Stimulated activated CD4-positive, alpha-beta T cell treated with anti-CD3 and anti-CD28 coated beads, TNF-alpha, amount 100 ng/mL, for 24 hours (primary cell): Measurements from ENCODE around the gene ZCCHC14.
"Not testable (repeated sequence)": the region's sequence is repeated elsewhere in the genome, so short reads cannot be mapped to it uniquely, and the experiment has no call there.

Experiments
- DNase-seq, 3 experiments: peaks; one replicate each; pipeline ENCODE4 v3.0.0-alpha.2; 2020; ENCODE audit warnings: low read depth in 3 of 3

ZCCHC14 gene

DNA sequence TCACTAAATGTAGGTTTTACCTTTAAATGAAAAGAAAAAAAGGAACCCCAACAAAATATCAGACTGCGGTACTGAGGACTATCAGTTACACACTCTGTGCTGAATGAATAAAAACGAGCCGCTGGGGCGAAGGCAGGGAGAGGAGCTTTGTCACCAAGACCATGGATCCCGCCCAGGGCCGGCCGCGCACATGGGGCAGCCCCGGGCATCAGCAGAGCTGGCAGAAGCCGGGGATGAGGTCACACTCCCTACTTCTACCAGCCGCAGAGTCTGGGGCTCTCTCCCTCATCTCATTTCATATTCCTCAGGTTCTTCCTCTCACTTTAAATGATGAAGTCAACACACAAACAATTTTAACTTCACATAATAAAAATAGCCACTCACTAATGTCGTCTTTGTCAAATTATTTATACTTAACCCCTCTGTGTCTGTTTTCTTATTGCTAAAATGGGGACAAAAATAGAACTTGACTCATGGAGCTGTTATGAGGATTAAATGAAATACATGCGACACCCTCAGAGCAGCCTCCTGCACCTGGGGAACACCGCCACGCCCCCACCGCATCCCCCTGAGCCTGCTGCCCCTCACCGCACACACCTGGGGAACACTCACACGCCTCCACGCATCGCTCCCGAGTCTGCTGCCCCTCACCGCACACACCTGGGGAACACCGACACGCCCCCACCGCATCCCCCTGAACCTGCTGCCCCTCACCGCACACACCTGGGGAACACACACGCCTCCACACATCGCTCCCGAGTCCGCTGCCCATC is 15.4 kb downstream of the ZCCHC14 start:
- not testable (repeated sequence) for DNase-seq

DNA sequence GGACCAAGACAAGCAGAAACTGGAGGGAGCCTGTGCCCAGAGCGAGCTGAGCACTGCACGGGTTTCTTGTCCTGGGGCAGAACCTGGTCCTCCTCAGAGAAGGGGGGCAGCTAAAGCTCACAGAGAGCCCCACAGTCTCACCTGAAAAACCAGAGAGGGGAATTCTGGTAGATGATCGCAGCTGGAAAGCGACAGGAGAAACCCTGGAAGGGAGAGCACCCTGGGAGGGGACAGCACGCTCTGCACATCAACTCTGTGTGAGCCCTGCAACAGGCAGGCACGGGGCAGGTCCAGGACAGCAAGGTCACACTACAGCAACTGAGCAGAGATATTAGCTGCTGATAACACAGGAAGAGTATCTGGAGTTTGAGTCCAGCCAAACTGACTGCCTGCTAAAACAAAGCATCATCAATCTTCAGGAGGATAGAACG is 18.2 kb downstream of the ZCCHC14 start:
- no peak for DNase-seq

DNA sequence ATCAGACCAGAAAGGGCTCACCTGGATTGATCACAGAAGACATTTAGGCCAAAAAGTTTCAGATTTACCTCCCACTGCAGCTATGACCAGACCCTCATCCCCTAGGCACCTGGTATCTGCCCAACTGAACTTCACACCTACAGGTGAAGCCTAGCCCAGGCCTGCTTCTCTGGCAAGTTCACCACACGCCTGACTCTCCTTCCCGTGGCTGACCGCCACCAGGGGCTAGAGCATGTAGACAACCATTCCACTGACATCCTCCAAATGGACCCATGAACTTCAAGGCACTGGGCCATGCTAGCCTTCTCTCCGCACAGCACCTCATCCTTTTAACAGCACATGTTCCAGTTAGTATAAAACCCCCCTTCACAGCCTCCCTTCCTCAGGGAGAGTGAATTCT is 18.8 kb downstream of the ZCCHC14 start:
- DNase-seq, result no peak

DNA sequence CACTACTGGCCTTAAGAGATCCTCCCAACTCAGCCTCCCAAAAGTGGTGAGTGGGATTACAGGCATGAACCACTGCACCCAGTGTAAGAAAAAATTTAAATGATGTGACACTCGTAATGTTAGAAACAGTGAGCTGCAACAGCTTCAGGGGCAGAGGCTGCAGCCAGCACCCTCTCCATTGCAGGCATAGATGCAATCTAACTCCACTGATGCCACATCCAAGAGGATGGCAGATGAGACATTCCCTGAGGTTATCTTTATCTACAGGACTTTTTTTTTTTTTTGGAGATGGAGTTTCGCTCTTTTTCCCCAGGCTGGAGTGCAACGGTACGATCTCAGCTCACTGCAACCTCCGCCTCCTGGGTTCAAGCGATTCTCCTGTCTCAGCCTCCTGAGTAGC is 19.9 kb downstream of the ZCCHC14 start:
- DNase-seq, result no peak

DNA sequence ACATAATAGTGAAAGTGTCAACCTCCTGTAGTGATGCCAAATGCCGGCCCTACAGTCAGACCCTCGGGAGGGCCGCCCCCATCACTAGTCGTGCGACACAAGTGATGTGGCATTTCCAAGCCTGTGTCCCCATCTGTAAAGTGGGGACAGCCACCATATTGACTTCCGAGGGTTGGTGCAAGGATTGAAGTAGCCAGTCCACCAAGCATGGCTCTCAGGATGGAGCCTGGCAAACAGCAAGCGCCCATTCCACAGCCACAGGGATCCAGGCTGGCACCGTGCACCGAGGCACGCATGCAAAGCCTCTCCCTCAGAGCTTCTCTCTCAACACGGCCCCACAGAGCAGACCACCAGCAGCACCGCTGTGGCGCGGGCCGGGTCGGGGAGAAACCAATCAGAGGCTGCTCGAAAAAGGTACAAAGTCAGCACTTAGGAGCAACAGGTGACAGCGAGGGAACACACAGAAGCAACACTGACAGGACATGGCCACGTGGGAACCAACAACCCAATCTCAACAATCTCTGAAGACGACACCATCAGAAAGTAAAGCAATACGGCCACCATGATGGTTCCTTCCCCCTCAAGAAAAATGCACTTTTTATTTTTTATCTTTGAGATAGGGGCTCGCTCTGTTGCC is 20.6 kb downstream of the ZCCHC14 start:
- DNase-seq, result no peak

DNA sequence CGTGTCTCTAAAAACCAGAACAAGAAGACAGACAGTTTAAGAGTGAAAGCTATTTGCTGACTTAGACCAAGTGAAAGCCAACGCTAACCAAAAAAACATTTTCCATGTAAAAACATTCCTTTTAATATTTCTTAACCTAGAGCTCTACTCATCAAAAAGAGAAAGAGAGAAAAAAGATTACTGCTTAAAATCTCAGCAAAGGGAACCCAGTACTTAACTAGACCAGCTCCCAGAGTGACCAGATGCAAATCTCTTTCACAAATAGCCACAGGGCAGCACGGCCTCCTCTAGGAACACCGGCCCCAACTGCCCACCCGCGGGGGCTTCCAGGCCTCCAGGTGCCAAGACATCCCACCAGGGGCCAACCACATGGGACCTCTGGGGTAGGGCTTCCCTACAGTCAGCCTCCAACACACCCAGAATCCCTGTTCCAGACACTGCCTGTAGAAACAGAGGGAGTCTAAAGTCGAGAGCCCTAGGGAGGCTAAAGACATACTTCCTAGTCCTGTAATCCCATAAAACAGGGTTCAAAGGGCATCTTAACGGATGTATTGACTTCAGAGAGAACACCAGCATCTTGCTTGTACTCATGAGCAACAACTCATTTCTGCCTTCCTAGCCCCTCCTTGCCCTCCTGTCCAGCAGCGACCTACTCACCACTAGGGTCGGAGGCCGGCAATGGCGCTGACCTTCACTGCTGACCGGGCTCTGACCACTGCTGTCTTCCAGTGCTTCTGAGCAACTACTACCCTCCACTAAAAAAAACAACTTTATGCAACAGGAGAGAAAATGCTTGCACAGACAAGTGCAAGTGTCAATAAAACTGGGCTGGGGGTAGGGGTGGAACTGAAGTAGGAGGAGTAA is 21.3 kb downstream of the ZCCHC14 start:
- DNase-seq, result no peak

DNA sequence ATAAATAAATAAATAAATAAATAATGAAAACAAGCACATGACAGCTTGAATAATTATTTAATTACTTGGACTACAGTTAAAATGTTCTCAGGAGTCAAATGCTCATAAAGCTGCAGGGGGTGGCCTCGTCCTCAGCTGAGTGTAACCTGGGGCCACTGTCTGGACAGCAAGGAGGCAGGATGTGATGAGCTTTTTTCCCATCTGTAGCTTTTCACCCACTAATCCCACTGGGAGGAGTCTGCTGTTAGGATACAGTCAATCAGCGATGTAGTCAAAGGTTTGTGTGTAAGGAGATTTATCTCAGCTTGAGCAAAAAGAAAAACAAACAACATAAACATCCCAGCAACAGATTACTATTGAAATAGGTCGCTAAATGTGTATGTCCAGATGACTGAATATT is 22.5 kb downstream of the ZCCHC14 start:
- DNase-seq, result no peak

DNA sequence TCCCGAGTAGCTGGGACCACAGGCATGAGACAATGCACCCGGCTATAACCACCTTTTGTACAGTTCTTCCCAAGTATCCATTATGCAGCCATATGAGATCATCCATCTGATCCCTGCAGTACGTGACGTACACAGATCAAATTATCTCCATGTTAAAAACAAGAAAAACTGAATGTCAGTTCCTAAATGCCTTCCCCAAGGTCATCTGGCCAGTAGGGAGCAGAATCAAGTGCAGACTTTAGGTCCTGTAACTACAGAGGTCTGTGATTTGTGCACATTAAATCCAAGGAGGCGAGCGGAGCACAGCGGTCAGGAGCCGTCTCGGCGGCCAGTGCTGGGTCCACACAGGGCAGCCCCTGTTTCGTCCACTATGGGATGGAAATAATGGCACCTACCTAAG is 23.7 kb downstream of the ZCCHC14 start:
- DNase-seq, result no peak

DNA sequence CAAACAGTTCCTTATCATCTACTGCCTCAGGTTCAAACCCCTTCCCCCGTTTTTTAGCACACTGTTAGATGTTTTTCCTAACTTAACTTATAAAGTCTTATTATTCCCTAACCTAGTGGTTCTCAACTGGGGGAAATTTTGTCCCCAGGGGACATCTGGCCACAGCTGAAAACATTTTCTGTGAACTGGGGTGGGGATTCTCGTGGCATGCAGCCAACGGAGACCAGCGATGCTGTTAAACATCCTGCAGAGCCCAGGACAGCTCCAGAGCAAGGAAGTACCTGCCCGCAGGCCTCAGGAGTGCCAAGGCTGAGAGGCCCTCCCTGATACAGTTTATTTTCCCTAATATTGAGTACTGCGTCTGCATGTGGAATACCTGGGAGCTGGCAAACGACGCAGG is 24.3 kb downstream of the ZCCHC14 start:
- DNase-seq, result no peak

DNA sequence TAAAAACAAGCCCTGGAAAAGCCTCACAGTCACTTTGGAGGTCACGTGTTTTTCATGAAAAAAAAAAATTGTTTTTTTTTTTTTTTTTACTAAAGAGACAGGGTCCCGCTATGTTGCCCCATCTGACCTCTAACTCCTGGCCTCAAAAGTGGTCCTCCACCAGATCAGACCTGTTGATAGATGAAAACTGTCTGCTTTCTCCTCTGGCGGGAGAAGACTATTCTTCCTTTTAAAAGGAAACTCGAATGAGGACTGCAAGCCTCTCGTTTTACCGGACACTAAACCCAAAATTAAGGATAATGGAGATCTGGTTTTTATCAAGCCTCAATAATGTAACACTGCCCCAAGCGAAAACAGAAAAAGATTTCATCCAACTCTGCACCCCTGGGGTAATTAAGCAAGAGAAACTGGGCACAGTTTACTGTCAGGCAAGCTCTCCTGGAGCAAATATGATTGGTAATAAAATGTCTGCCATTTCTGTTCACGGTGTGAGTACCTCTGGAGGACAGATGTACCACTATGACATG is 25.8 kb downstream of the ZCCHC14 start:
- DNase-seq, result no peak

DNA sequence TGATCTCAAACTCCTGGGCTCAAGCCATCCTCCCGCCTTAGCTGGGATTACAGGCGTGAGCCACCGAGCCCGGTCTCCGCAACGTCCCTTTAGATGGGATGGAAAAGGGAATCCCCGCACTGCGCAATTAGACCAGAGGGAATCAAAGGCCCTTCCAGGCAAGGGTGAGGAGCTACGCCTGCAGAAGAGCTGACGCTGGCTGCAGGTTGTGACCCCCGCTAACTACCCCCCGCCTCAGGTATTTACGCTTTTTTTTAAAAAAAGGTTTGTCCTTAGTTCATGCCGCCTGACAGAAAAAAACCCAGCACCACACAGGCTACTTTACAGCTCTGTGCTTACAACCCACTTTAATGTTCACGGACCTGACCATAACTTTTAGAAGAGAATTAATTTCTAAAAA is 26.9 kb downstream of the ZCCHC14 start:
- DNase-seq, result no peak

DNA sequence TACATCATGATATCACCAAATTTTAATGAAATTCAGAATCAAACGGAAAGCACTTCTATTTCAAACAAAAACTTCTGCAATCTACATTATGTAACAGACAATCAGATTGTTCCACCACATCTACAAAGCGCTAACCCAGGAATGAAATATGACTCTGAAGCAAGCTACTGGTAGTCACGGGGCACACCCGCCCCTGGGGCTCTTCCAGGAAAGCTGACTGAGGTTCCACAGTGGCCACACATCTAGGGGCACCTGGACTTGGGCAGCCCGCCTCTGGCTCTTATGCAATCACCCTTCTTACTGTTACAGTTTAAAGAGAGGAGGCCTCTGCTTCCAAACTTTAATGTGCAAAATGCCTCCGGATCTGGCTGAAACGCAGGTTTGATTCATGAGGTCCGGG is 27.5 kb downstream of the ZCCHC14 start:
- no peak for DNase-seq

DNA sequence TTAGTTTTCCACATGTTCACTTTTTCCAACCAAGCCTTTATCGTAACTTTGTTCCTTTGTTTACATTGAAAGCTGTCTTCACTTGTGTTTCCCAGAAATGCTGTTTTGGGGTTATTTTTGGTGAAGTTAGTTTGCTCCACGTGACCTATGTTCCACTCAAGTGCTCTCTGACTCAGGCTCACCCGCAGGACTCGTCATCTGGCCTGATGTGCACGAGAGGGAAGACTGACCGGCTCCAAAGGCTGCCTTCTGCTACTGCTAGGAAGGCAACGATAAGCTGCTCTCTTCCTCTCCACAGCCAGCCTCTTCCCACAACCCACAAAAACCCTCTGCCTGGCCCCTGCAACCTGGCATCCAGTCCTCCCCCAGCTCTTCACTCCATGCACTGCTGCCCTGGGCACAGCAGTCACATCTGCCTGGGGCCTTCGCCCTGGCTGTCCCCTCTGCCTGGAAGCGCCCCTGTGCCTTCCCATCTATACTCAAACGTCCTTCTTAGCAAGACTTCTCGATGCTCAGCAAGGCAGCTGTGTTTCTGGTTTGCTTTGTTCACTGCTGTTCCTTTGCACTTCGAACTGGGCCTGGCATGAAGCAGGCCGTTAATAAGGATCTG is 28.0 kb downstream of the ZCCHC14 start:
- DNase-seq, result peak in 2 of 3 experiments; percentile 28 to 50

DNA sequence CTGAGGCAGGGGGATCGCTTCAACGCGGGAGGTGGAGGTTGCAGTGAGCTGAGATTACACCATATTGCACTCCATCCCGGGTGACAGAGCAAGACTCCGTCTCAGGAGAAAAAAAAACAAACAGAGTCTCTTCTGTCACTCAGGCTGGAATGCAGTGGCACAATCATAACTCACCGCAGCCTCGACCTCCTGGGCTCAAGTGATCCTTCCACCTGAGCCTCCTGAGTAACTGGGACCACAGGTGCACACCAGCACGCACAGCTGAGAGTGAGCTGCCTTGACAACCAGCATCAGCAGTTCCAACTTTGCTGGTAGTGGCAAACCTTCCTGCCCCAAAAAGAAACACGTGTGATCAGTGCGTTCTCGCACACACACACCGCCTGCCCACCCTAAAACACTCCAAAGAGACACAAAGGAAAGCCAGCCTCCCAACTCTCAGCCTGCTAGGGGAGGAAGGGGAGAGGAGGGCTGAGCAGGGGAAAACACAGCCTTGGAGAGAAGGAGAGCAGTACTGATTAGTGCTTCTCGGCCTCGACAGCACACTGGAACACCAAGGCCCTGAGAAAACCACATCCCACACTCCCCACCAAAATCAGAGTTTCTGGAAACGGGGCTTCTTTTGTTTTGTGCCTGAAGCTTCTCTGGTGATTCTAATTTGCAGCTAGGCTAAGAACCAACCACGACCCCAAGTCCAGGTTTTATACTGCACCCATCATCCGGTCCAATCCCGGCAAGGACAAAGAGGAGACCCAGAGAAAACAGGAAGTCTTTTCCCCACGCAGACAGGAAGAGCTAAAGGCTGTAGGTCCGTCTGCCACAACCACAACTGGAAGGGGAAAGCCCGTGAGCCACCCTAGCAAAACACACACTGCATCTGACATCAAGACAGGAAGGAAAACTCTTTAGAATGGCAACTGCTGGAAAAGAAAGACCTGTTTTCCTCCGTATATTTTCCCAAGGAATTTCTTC is 28.8 kb downstream of the ZCCHC14 start:
- peak in 2 of 3 experiments; percentile 33 to 49 for DNase-seq

DNA sequence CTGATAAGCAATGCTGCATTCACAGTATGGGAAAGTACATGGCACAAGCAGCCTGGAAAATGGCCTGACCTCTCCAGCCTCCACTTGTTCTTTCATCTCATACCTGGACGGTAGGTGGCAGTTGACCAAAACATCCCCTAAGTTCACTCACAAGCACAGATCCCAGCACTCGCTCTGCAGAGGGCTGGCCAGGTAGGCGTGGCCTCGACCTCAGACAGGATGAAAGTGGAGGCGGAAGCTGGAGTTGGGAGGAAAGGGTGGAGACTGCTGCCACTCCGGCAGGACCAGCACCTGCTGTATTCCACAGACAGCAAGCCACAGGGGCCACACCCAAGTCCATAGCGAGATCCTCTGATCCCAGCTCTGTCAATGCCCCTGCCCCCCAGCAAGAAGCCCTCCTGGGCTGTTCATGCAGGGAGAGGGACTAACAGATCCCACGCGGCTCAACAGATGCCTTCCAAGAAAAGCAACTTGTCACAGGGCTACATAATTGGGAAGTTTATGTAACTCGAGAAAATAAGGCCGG is 31.3 kb downstream of the ZCCHC14 start:
- no peak for DNase-seq

DNA sequence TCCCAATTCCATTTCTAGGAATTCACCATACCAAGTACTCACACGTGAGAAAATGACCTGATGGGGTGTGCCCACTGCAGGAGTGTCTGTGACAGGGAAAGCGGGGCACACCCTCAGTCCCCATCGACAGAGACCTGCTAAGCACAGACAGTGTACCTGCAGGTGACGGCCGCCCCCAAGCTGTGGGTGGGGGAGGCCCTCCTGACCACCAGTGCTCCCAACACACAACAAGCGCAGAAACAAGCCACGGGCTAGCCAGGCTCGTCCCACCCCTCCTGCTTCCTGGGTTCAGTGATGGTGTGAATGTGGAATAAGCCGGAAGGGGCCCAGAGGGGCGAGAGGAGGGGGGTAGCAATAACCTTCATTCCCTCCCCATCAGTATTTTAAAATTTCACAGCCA is 31.9 kb downstream of the ZCCHC14 start:
- DNase-seq, result no peak

DNA sequence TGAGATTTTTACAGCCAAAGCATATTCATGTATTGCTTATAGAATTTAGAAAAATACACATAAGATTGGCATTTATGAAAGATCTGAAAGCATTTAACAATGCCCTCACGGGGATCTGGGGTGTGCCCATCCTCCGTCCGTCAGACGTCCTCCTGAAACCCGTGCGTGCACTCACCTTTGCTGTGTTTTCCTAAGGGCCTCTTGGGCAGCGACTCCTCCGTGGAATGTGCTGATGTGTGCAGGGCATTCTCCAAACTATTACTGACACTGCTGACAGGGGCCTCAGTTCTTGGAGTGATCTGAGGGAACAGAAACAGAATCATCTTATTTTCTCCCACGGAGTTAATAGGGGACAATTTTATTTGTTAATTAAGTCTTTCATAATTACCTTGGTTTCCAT is 33.0 kb downstream of the ZCCHC14 start:
- no peak for DNase-seq

DNA sequence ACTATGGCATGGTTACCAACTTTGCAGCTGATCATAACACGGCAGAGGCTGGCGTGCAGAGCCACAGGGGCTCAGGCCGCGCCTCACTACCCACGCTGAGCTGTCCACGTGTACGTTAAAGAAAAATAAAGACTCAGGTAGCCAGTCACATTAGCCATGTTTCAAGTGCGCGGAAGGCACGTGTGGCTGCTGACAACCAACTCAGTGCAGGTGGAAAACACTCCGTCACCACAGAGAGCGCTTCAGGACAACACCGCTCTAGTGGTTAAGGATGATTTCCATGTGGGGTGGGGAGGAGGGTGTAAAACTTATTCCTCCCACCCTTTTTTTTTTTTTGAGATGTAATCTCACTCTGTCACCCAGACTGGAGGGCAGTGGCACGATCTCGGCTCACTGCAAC is 33.8 kb downstream of the ZCCHC14 start:
- DNase-seq, result no peak

DNA sequence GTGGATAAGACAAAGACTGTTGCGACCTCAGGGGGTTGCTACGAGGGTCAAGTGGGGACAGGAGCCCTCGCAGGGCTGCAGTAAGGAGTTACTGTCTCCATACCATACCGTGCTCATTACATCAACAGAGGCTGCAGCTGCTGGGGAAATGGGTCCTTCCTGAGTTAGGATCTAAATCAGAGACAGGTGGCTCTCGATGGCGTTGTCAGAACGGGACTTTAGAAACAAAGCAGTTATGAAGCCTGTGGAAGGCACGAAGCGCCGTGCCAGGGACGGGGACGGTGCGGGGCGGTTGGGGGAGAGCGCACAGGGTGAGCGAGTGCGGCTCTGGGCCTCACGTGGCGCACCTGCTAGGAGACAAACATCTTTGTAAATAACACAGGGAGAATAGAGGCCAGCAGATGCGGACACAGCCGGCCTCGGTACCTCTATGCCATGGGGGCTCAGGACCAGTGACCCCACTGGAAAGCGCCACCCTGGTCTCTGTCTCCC is 34.4 kb downstream of the ZCCHC14 start:
- DNase-seq, result no peak

DNA sequence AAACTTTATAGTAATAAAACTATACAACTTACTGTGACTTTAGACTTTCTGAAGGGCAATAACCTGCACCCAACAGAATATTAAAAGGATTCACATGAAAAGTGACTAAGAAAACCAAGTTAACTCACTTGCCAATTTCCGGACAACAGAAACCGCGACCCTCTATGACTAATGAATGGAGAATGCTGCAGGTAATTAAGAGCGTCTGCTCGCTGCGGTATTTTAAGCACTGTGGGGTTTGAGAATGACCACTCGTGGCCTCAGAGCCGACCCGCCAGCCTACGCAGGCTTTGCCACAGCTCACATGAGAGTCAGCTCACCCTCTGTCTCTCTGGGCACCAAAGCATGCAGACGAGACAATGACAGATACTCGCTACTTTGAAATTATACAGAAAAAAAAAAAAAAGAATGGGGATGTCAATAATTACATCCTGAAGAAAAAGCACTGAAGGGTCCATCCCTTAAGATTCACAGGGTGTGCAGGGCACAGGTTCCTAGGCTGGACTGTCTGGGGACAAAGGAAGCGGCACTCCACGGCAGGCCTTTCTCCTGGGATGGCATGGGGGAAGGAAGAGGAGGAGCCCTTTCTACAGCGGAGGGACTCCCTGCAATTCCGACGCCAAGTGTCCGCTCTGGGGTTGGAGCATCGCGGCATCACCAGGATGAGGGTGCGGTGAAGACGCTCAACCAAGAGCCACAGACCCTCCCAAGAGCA is 35.0 kb downstream of the ZCCHC14 start:
- DNase-seq, result peak in 2 of 3 experiments; percentile 30 to 47
